C4-2B (cell line): Measurements from ENCODE around the gene ANXA4.

Experiments used
- CTCF ChIP-seq: fragments of 450-650 bp; conservative IDR thresholded peaks from 2 replicates; pipeline ENCODE4 v1.5.1; 2017; ENCODE audit warnings: mild to moderate bottlenecking
- ZFX ChIP-seq: fragments of 450-650 bp; IDR thresholded peaks from 2 replicates; pipeline ENCODE4 v1.6.1; 2017

GRCh38 chr2:69833752-69834151 is 91.8 kb downstream of the ANXA4 start:
- TF ChIP-seq CTCF (no peak), ZFX (no peak)
